Endometrial microvascular endothelial cells (primary cell): ENCODE measurements around the gene THBD. TPM values are rescaled to one million over a fixed set of nuclear protein-coding genes. Genes with fewer than 3 reads are reported as not detected.

Experiments
- in situ Hi-C: cut with HindIII; loops from 2 replicates; pipeline ENCODE4 v1.10.0; 2017; ENCODE audit warnings: low sequenced_read_pairs, low pct_unique_long_range_greater_than_20kb; ENCODE audit errors: inconsistent ontology term
- total RNA-seq: library from RNA; depleted of rRNA; stranded (reverse); fragments of >200 nt; gene quantifications from one replicate; pipeline ENCODE4 v1.2.3, GENCODE V29; 2015; ENCODE audit errors: inconsistent ontology term

The THBD gene
- total RNA-seq, 1 donor from 2014 or later, result 12.7 TPM

DNA sequence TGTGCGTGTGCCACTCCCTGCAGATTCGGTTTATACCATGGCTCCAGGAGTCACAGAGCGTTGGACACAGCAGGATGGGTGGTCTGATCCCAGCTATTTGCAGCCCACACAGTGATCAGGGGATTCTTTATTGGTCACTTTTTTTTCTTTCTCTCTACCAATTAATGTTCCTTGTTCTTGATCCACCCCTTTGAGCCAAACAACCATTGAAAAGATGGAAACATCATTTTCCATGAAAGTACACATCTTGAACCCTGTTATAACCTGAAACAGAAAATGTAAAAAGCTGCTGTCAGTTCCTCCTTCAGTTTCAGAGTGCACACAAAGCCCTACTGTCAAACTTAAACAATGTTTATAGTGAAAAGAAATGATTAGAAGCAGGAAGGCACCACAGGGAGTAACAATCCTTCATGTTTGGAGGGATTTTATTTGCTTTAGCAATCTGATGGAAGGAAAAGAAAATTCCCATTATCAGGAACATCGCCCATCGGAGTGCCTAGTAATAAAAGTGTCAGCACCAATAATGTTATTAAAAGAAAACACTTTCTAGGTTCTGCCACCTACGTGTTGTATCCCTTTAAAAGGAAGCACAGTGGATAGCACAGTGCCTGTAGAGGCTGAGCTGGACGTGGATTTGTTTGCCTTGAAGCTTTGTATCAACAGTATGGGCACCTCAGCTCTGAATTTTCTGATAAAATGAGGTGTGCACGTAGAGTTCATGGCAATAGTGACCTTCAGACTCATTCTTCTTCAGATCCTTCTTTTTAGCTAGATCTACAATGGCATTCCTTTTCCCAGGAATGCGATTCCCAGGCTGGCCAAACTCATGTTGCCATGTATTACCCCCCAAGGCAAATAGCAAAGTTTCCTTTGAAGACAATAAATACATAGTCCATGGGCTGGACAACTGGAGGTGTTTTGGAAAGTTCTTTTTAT, 16.1 kb upstream of the THBD start:
- in situ Hi-C loops, result loop anchor here (25.0 kb wide), 1 partner anchor 197 kb away; no protein-coding TSS in a partner anchor

DNA sequence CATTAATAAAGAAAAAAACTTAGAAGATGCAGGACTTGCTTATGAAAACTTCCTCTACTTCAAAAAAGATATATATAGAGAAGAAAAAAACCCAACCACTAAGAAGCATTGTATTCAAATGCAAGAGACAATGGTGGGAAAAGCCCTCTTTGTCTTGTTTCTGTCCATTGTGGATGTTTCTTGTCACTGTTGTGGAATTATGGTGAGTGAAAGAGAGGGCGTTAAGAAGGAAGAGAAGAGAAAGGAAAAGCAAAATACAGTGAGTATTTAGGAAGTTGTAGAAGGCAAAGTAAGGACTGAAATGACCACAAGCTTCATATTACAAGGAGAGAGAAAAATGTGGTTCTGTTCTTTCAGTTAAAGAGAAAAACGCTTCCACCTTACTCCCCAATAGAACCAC, 14.1 kb upstream of the THBD start:
- in situ Hi-C loops, result loop anchor here (5.0 to 25.0 kb wide), 2 partner anchors 114 to 199 kb away; no protein-coding TSS in a partner anchor

- in situ Hi-C loops, result loop anchor here (5.0 to 25.0 kb wide), 2 partner anchors 114 to 199 kb away; no protein-coding TSS in a partner anchor
Measured at GRCh38 chr20:23063168-23063567, 13.7 kb upstream of the THBD start.

- in situ Hi-C loops, result loop anchor here (5.0 to 25.0 kb wide), 2 partner anchors 115 to 200 kb away; no protein-coding TSS in a partner anchor
Measured at GRCh38 chr20:23062632-23063031, 13.2 kb upstream of the THBD start.

- in situ Hi-C loops, result loop anchor here (5.0 to 25.0 kb wide), 2 partner anchors 115 to 200 kb away; no protein-coding TSS in a partner anchor
Measured at GRCh38 chr20:23061734-23062561, 12.5 kb upstream of the THBD start.

GRCh38 chr20:23061262-23061661, 11.8 kb upstream of the THBD start:
- in situ Hi-C loops, result loop anchor here (5.0 to 25.0 kb wide), 2 partner anchors 116 to 201 kb away; no protein-coding TSS in a partner anchor

- in situ Hi-C loops, result loop anchor here (5.0 to 25.0 kb wide), 2 partner anchors 117 to 202 kb away; no protein-coding TSS in a partner anchor
Measured at GRCh38 chr20:23060629-23061028, 11.2 kb upstream of the THBD start.

- in situ Hi-C loops, result loop anchor here (5.0 to 25.0 kb wide), 2 partner anchors 117 to 202 kb away; no protein-coding TSS in a partner anchor
Measured at GRCh38 chr20:23059846-23060245, 10.4 kb upstream of the THBD start.

DNA sequence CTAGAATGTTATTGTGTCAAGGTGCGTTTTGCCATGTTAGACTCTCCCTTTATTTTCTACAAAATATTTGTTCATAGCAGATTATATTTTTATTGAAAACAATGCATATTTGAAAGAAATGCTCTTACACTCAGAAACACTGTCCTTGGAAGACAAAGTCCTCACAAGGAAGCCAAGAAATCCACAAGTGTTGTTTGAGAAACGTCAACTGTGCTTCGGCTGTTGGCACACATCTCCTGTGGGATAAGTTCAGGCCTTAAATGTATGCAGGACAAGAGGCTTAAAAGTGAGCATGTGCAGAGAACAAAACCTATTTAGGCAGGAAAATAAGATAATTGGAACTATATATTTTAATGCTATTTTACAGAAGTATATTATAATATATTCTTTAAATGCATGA, 9.5 kb upstream of the THBD start:
- in situ Hi-C loops, result loop anchor here (25.0 kb wide), 1 partner anchor 203 kb away; no protein-coding TSS in a partner anchor

- in situ Hi-C loops, result loop anchor here (25.0 kb wide), 1 partner anchor 204 kb away; no protein-coding TSS in a partner anchor
Measured at GRCh38 chr20:23058240-23058639, 8.8 kb upstream of the THBD start.

DNA sequence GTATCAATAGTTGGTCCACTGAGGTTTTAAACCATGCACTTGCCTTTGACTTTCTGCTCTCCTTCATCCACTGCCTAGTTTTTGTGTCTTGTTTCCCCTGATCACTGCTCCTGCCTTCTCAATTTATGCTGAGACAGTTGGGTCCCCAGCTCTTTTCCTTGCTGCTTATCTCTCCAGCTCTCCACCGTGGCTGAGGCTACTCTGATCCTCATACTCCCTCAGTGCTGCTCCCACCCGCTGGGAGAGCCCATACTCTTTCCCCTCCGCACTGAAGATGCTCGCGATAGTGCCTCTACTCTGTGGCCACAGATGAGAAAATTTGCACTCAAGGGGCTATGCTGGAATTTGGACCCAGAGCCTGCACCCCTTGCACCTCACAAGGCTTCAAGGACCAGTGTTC, 3.4 kb upstream of the THBD start:
- in situ Hi-C loops, result loop anchor here (25.0 kb wide), 1 partner anchor 209 kb away; no protein-coding TSS in a partner anchor

DNA sequence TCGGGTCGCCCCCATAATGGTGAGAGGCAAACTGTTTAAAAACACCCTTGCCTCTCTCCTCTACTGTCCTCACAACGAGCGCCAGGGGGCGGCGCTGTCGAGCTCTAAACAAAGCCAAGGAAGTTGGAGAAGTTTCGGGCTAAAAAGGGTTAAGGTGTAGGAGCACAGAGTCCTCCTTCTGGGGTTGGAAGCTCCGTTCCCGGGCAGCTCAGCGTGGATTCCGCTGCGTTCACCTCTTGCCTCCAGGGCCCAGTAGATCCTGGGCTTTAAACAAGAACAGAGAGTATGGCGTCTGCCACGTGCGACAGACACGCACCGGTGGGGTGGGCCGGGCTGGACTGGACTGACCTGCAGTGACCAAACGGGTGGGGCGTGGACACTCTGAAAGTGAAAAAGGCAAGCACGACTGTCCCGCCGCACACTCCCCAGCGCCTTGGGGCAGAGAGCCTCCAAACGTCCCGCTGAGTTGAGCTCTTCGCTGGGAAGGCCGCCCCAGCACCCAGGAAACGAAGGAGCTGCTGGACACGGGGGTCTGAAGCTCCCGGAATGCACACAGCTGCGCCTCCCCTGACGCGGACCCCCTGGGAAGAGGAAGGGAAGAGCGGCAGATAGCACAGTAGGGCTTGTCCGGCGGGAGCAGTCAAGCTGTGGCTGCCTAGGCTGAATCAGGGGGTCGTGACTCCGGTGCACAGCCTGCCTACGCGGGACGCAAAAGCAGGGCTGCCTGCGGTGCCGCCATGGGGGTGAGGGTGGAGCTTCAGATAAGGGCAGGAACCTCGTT, 1.6 kb upstream of the THBD start:
- in situ Hi-C loops, result loop anchor here (25.0 kb wide), 1 partner anchor 211 kb away; no protein-coding TSS in a partner anchor

DNA sequence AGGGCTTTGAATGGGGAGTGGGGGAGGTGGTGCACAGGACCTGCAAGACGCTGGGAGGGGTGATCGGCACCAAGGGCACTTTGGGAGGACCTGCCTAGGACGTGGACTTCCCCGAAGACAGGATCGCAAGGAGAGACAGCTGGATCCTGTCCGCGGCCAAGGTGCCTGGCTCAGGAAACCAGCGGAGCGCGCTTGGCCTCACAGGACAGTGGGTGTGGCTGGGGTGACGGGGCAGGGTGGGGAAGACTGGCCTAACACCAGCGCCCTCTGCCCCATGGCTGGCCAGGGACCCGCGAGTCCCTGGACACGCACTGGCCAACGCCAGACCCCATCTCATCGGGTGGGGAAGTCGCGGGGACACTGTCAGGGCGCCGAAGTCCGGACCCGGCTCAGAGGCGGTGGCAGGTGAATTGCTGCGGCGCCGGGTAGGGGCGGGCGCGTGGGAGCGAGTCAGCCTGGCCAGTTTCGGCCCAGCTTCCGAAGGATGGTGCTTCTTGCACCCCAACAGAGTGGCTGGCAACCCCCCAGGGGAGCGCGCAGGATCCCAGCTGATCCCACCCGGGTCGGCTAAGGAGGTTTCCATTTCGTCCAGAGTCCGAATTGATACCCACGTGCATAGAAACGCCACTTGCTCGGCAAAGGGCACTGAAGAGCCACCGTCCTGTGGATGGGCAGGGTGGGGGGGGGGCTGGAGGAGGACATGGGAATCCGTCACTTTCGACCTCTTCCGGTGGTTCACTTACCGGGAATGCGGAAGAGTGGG, 785 bp upstream of the THBD start:
- in situ Hi-C loops, result loop anchor here (25.0 kb wide), 1 partner anchor 212 kb away; no protein-coding TSS in a partner anchor

DNA sequence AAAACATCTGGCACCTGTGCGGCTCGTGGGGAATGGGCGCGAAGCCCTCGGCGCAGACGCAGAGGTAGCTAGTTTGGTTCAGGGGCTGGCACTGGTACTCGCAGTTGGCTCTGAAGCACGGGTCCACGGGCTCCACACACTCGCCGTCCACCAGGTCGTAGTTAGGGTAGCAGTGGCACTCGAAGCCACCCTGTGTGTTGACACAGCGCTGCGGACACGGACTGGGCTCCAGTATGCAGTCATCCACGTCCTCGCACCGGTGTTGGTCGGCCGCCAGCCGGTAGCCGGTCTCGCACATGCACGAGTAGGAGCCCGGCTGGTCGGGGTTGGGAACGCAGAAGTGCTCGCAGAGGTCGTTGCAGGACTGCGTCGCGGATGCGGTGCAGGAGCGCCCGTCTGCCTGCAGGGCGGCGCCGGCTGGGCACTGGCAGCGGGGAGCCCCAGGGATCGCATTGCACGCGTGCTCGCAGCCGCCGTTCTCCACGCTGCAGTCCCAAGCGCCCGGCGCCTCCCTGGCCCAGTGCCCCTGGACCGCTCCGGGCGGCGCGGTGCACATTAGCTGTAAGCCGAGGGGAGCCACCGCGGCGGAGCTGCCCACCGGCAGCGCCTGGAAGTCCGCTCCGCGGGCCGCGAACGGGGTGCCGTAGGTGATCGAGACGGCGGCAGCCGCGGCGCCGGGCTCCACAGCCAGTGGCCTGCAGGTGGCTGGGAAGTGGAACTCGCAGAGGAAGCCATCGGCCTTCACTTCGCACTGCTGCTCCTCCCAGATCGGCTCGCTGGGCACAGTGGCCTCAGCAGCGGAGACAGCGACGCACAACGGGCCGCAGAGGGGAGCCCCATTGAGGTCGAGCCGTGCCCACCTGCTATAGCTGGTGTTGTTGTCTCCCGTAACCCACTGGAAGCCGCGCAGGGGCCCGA, 930 bp downstream of the THBD start:
- in situ Hi-C loops, result loop anchor here (10.0 kb wide), 1 partner anchor 354 kb away; no protein-coding TSS in a partner anchor

DNA sequence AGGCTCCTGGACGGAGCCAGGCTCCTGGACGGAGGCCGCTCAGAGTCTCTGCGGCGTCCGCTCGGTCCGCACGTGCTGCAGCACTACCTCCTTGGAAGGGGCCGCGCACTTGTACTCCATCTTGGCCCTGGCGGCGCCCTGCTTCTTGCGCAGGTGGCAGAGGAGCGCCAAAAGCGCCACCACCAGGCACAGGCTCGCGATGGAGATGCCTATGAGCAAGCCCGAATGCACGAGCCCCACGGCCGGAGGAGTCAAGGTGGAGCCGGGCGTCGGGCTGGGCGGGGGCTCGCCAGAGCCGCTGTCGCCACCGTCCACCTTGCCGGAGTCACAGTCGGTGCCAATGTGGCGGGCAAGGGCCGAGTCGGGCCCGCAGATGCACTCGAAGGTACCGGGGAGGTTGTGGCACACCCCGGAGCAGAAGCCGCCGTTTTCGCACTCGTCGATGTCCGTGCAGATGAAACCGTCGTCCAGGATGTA, 1.7 kb downstream of the THBD start:
- in situ Hi-C loops, result loop anchor here (10.0 kb wide), 1 partner anchor 353 kb away; no protein-coding TSS in a partner anchor
